GM12878 (cell line): Measurements from ENCODE around the gene AGAP1. TPM values are rescaled to one million over a fixed set of nuclear protein-coding genes. Genes with fewer than 3 reads are reported as not detected.

Experiments used
- ATAC-seq: fragments of 200-7000 bp; cut with Tn5 transposase; 3 replicates; pipeline ENCODE4 v1.9.1; 2020; ENCODE audit warnings: mild to moderate bottlenecking, moderate library complexity
- BruUV-seq: library from RNA; stranded (reverse); fragments of 400-500 nt; replicated peaks from 2 replicates; lab custom pipeline; 2021; lab: Mats Ljungman, UMichigan
- CTCF ChIA-PET: fragments of 300-600 bp; sonication (Branson Sonifier 250); formaldehyde crosslinking; extraction: SDS; loops from one replicate; lab custom pipeline; 2021; ENCODE audit warnings: inconsistent platforms; lab: Yijun Ruan, JAX
- POLR2A ChIA-PET: fragments of 350-600 bp; formaldehyde crosslinking; extraction: SDS; loops from one replicate; lab custom pipeline; 2021; ENCODE audit warnings: inconsistent platforms; lab: Charles Lee
- RAD21 ChIA-PET: fragments of 300-600 bp; sonication (Branson Sonifier 250); formaldehyde crosslinking; loops from one replicate; lab custom pipeline; 2023; ENCODE audit warnings: antibody characterized with exemption; ENCODE audit not compliant: unreplicated experiment; lab: Charles Lee
- SMC1A ChIA-PET: fragments of 300-600 bp; sonication (Branson Sonifier 250); formaldehyde crosslinking; loops from one replicate; lab custom pipeline; 2023; ENCODE audit not compliant: unreplicated experiment, uncharacterized antibody; lab: Charles Lee
- DNase-seq: peaks from one replicate; pipeline ENCODE4 v3.0.0-alpha.2; 2011; ENCODE audit warnings: low read depth, low spot score
- FAIRE-seq: peaks from 3 replicates; lab custom pipeline; 2011; peaks lifted over from hg19 to GRCh38; lab: Jason Lieb, UNC
- H2AFZ ChIP-seq: 2 replicates; pipeline ENCODE4 v1.6.0; 2011; ENCODE audit warnings: low read depth, low read length, control low read depth; ENCODE audit not compliant: control insufficient read depth
- H3K27ac ChIP-seq: 2 replicates; pipeline ENCODE4 v1.5.1; 2011; ENCODE audit warnings: control low read depth; ENCODE audit not compliant: control insufficient read depth, insufficient read depth
- H3K27me3 ChIP-seq, 2 experiments: replicated peaks in 1 of 2; 2 replicates each; pipeline versions ENCODE4 v1.6.0 to v1.6.1; 2011; ENCODE audit warnings: low read length in 1 of 2; ENCODE audit not compliant: control insufficient read depth in 2 of 2, insufficient read depth in 2 of 2
- H3K36me3 ChIP-seq, 2 experiments: 2 replicates each; pipeline ENCODE4 v1.5.1; 2011; ENCODE audit warnings: low read length in 1 of 2; ENCODE audit not compliant: control insufficient read depth in 2 of 2, insufficient read depth in 2 of 2
- H3K4me1 ChIP-seq: 2 replicates; pipeline ENCODE4 v1.6.1; 2011; ENCODE audit warnings: mild to moderate bottlenecking, low read length, moderate library complexity, mixed read lengths; ENCODE audit not compliant: control insufficient read depth, insufficient read depth
- H3K4me2 ChIP-seq: 2 replicates; pipeline ENCODE4 v1.6.0; 2011; ENCODE audit warnings: control low read depth; ENCODE audit not compliant: control insufficient read depth, insufficient read depth
- H3K4me3 ChIP-seq: fragments of 200-600 bp; sonication (generic); 2 replicates; pipeline ENCODE4 v1.5.1; 2016
- H3K79me2 ChIP-seq: 2 replicates; pipeline ENCODE4 v1.6.0; 2011; ENCODE audit warnings: low read length; ENCODE audit not compliant: control insufficient read depth, insufficient read depth
- H3K9ac ChIP-seq: 2 replicates; pipeline ENCODE4 v1.8.0; 2011; ENCODE audit warnings: low read length, control low read depth, mixed read lengths; ENCODE audit not compliant: control insufficient read depth, insufficient read depth
- H3K9me3 ChIP-seq: replicated peaks from 3 replicates; pipeline ENCODE4 v1.5.1; 2011; ENCODE audit warnings: mild to moderate bottlenecking, low read length; ENCODE audit not compliant: control insufficient read depth, insufficient read depth
- H4K20me1 ChIP-seq: 2 replicates; pipeline ENCODE4 v1.6.0; 2011; ENCODE audit not compliant: control insufficient read depth, insufficient read depth
- CUX1 ChIP-seq: IDR thresholded peaks from 2 replicates; pipeline ENCODE4 v1.6.1; 2012; ENCODE audit warnings: improper control_type of control experiment, low read depth, low read length; ENCODE audit not compliant: insufficient replicate concordance
- E2F4 ChIP-seq: IDR thresholded peaks from 2 replicates; pipeline ENCODE4 v1.6.1; 2012; ENCODE audit warnings: low read depth, low read length, improper control_type of control experiment
- E2F8 ChIP-seq: fragments of 450-650 bp; IDR thresholded peaks from 2 replicates; pipeline ENCODE4 v1.6.1; 2018; ENCODE audit warnings: mild to moderate bottlenecking, low read depth, moderate library complexity; ENCODE audit not compliant: partially characterized antibody
- GABPA ChIP-seq: IDR thresholded peaks from 2 replicates; pipeline ENCODE4 v1.6.1; 2014; ENCODE audit warnings: antibody characterized with exemption, low read depth, mild to moderate bottlenecking, inconsistent platforms
- HCFC1 ChIP-seq: fragments of 150-350 bp; IDR thresholded peaks from 2 replicates; pipeline ENCODE4 v1.6.1; 2014; ENCODE audit warnings: low read length
- NBN ChIP-seq: fragments of 450-650 bp; IDR thresholded peaks from 2 replicates; pipeline ENCODE4 v1.6.1; 2016
- POLR2AphosphoS5 ChIP-seq: IDR thresholded peaks from 2 replicates; pipeline ENCODE4 v1.6.1; 2011; ENCODE audit warnings: mild to moderate bottlenecking, low read length, inconsistent platforms
- POU2F2 ChIP-seq: IDR thresholded peaks from 3 replicates; pipeline ENCODE4 v1.6.1; 2011; ENCODE audit warnings: low read depth, mild to moderate bottlenecking, low read length, borderline replicate concordance
- RAD21 ChIP-seq: IDR thresholded peaks from 2 replicates; pipeline ENCODE4 v1.6.1; 2011; ENCODE audit warnings: mild to moderate bottlenecking, low read depth, low read length, moderate library complexity; ENCODE audit not compliant: insufficient read depth
- TCF12 ChIP-seq: IDR thresholded peaks from 2 replicates; pipeline ENCODE4 v1.6.1; 2011; ENCODE audit warnings: low read depth, mild to moderate bottlenecking, low read length
- TCF7 ChIP-seq: IDR thresholded peaks from 2 replicates; pipeline ENCODE4 v1.6.1; 2014; ENCODE audit warnings: antibody characterized with exemption, borderline replicate concordance
- ZNF687 ChIP-seq: fragments of 450-650 bp; IDR thresholded peaks from 2 replicates; pipeline ENCODE4 v1.6.1; 2017; ENCODE audit warnings: mild to moderate bottlenecking, moderate library complexity
- WGBS: methylation state at CpG from one replicate; pipeline ENCODE4 v1.1.6; 2016; ENCODE audit warnings: low lambda C conversion rate; ENCODE audit not compliant: insufficient replicate concordance, insufficient coverage; ENCODE audit errors: missing lambda C conversion rate; 5-methylcytosine and 5-hydroxymethylcytosine counted together
- in situ Hi-C: fragments of 300-500 bp; cut with MboI; formaldehyde crosslinking; loops from 9 replicates; pipeline ENCODE4 v1.14.3; 2018; ENCODE audit warnings: mixed read lengths
- intact Hi-C: fragments of 100-400 bp; cut with micrococcal nuclease; formaldehyde crosslinking; loops from one replicate; pipeline ENCODE4 v1.14.2; 2022; ENCODE audit not compliant: unreplicated experiment
- polyA plus RNA-seq, 11 experiments: library from polyadenylated mRNA; depleted of rRNA in 4 of 11; unstranded in 6 of 11; stranded (reverse) in 5 of 11; fragments of >200 nt; fragmentation: Nextera tagmentation in 4 of 11; fragmentation: Illumina TruSeq in 1 of 11; extraction: Ambion mirVana in 4 of 11; extraction: Trizol in 1 of 11; gene quantifications; 1 replicate in 1 of 11; 2 replicates in 10 of 11; pipeline versions ENCODE4 v1.2.1 to v1.2.3, GENCODE V29; 2011 to 2016; ENCODE audit warnings: inconsistent platforms in 2 of 11, missing spikeins in 2 of 11, low read depth in 1 of 11
- total RNA-seq, 4 experiments: library from RNA; depleted of rRNA in 3 of 4; stranded (reverse); fragments of >200 nt in 3 of 4; fragmentation: Illumina TruSeq in 1 of 4; extraction: Trizol in 1 of 4; gene quantifications; 2 replicates each; pipeline versions ENCODE4 v1.2.1 to v1.2.3, GENCODE V29; 2013 to 2021

The AGAP1 gene
- total and polyA plus RNA-seq, 10 of the 15 experiments (the other 5 are each of a cell fraction or from before 2014, with no cell fraction given) = 0.05 to 0.15 (median 0.06) TPM; not detected in 7

- no peak for FAIRE-seq
- no TSS peak for BruUV-seq
- in situ Hi-C loops = no loop called here
Measured at GRCh38 chr2:236137066-236137465, 643.2 kb downstream of the AGAP1 start.

More at GRCh38 chr2:236137066-236137465, 643.2 kb downstream of the AGAP1 start:
- no peak for DNase-seq
- 57% methylated on average over 10 of the region's 10 CpGs for WGBS
- ATAC-seq = no peak
- ChIA-PET POLR2A (no interaction called here), CTCF (no interaction called here), SMC1A (no interaction called here), RAD21 (no interaction called here)
- intact Hi-C loops = no loop called here
- TF ChIP-seq E2F8 (no peak), RAD21 (no peak), GABPA (no peak), CUX1 (no peak), NBN (no peak), E2F4 (no peak), ZNF687 (no peak), POLR2AphosphoS5 (no peak), HCFC1 (no peak), POU2F2 (no peak), TCF12 (no peak), TCF7 (no peak)
- Histone ChIP-seq H3K79me2 (no peaks in the 10 kb centered on the region), H3K9ac (no peak overlapping the region), H3K27ac (no peak overlapping the region), H2AFZ (no peak overlapping the region), H3K4me1 (no peaks in the 10 kb centered on the region), H3K9me3 (no peaks in the 10 kb centered on the region), H3K4me2 (no peak overlapping the region), H3K27me3 (no peaks in the 10 kb centered on the region; a peak in 1 of 4 replicates), H3K36me3 (no peaks in the 10 kb centered on the region), H4K20me1 (no peaks in the 10 kb centered on the region), H3K4me3 (no peak overlapping the region)
